Neural progenitor cell (in vitro differentiated cells): Measurements from ENCODE around the gene EHMT1. TPM values are rescaled to one million over a fixed set of nuclear protein-coding genes. Genes with fewer than 3 reads are reported as not detected.
A peak's percentile ranks its signal among the peaks of the same experiment; 100 is the strongest.

Experiments used
- DNase-seq: peaks from one replicate; pipeline ENCODE4 v3.0.0-alpha.2; 2016; ENCODE audit warnings: low spot score
- H2AFZ ChIP-seq: fragments of 200-600 bp; sonication (generic); replicated peaks from 2 replicates; pipeline ENCODE4 v1.6.1; 2016; ENCODE audit warnings: antibody characterized with exemption
- H3F3A ChIP-seq: fragments of 200-600 bp; sonication (generic); 2 replicates; pipeline ENCODE4 v1.6.1; 2016; ENCODE audit warnings: antibody characterized with exemption, low read depth
- H3K27ac ChIP-seq: fragments of 200-600 bp; sonication (generic); 2 replicates; pipeline ENCODE4 v1.5.1; 2016; ENCODE audit warnings: mild to moderate bottlenecking
- H3K27me3 ChIP-seq: fragments of 200-600 bp; sonication (generic); 2 replicates; pipeline ENCODE4 v1.6.1; 2016; ENCODE audit warnings: mild to moderate bottlenecking, moderate library complexity
- H3K36me3 ChIP-seq: fragments of 200-600 bp; sonication (generic); 2 replicates; pipeline ENCODE4 v1.5.1; 2016
- H3K4me1 ChIP-seq: fragments of 200-600 bp; sonication (generic); 2 replicates; pipeline ENCODE4 v1.6.1; 2016; ENCODE audit warnings: mixed run types
- H3K4me2 ChIP-seq: fragments of 200-600 bp; sonication (generic); 2 replicates; pipeline ENCODE4 v1.6.1; 2016
- H3K4me3 ChIP-seq: fragments of 200-600 bp; sonication (generic); 2 replicates; pipeline ENCODE4 v1.5.1; 2016
- H3K79me2 ChIP-seq: fragments of 200-600 bp; sonication (generic); 2 replicates; pipeline ENCODE4 v1.6.1; 2016; ENCODE audit warnings: low read depth
- H3K9ac ChIP-seq: fragments of 200-600 bp; sonication (generic); 2 replicates; pipeline ENCODE4 v1.6.1; 2016
- H3K9me3 ChIP-seq: fragments of 200-600 bp; sonication (generic); 2 replicates; pipeline ENCODE4 v1.5.1; 2016; ENCODE audit warnings: low read depth
- H4K20me1 ChIP-seq: fragments of 200-600 bp; sonication (generic); 2 replicates; pipeline ENCODE4 v1.6.1; 2016; ENCODE audit warnings: low read depth
- H3K27ac Mint-ChIP-seq: 3 replicates; pipeline ENCODE4 v1.8.0; 2021; ENCODE audit warnings: mixed read lengths
- H3K27me3 Mint-ChIP-seq: 2 replicates; pipeline ENCODE4 v1.8.0; 2022; ENCODE audit warnings: low read depth, mild to moderate bottlenecking, inconsistent platforms, moderate library complexity, mixed read lengths; ENCODE audit not compliant: insufficient read depth
- H3K36me3 Mint-ChIP-seq: 3 replicates; pipeline ENCODE4 v1.8.0; 2021; ENCODE audit warnings: mixed read lengths
- H3K4me1 Mint-ChIP-seq: 3 replicates; pipeline ENCODE4 v1.8.0; 2021; ENCODE audit warnings: mixed read lengths
- H3K4me3 Mint-ChIP-seq: 3 replicates; pipeline ENCODE4 v1.8.0; 2021; ENCODE audit warnings: mild to moderate bottlenecking, moderate library complexity, mixed read lengths
- H3K9me3 Mint-ChIP-seq: 3 replicates; pipeline ENCODE4 v1.8.0; 2020; ENCODE audit warnings: mixed read lengths
- EZH2 ChIP-seq: fragments of 200-600 bp; sonication (generic); IDR thresholded peaks from 2 replicates; pipeline ENCODE4 v1.6.1; 2017; ENCODE audit warnings: antibody characterized with exemption, mild to moderate bottlenecking, moderate library complexity
- EZH2phosphoT487 ChIP-seq: fragments of 200-600 bp; sonication (generic); IDR thresholded peaks from 2 replicates; pipeline ENCODE4 v1.6.1; 2017; ENCODE audit warnings: antibody characterized with exemption
- total RNA-seq: library from RNA; depleted of rRNA; stranded (reverse); fragments of >200 nt; gene quantifications from 2 replicates; pipeline ENCODE4 v1.2.3, GENCODE V29; 2015; ENCODE audit warnings: low replicate concordance
- TF ChIP-seq, protein P1 (sequence below): fragments of 200-600 bp; sonication (generic); IDR thresholded peaks from 2 replicates; pipeline ENCODE4 v1.5.1; 2017; ENCODE audit warnings: antibody characterized with exemption, mild to moderate bottlenecking

EHMT1 gene
- total RNA-seq, 1 donor from 2014 or later = 47.8 TPM

DNA sequence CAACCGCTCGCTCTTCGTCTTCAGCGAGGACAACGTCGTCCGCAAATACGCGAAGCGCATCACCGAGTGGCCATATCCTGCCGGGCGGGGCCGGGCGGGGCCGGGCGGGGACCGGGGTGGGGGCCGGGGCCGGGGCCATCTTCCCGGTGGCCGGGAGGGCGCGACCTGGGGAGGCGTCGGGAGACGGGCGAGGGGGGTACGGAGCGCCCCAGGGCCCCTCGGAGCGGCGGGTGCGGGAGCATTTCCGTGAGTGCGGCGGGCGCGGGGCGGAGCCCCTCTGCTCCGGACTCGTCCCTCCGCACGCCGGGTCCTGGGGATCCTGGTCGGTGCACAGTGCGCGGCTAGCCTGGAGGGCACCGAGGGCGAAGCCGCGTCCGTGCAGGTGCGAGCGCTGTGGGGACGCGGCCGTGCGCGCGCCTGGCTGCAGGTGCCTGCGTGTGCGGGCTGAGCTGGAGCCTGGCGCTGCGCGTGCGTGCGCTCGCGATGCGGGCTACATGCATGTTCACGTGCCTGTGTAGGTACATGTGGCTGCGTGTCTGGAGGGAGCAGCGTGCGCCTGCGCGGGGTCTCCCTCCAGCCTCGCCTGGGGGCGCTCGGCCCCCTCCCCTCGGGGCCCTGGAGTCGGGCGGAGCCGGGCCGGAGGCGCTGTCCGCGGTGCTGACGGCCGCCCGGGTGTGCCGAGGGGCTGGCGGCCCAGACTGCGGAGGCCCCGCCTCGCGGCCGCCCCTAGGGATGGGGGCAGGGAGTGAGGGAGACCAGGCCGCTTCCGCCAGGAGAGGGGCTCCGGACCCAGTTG, 259.5 kb downstream of the EHMT1 start:
- H3K9me3 ChIP-seq = no peaks in the 10 kb centered on the region

DNA sequence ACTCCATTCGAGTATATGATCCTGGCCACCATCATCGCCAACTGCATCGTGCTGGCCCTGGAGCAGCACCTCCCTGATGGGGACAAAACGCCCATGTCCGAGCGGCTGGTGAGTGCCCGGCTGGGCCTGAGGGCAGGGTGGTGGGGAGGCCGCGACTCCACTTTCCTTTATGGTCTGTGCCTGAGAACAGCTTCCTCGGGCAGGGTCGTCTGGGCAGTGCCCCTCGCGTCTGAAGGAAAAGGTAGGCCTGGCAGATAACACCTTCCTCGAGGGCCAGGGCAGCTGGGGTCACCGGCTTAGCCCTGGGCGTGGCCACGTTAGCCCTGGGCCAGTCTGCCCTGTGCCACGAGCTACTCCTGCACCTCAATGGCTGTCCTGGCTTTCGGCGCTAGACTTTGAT, 260.2 kb downstream of the EHMT1 start:
- Mint-ChIP-seq H3K4me1 (no peaks in the 10 kb centered on the region), H3K27ac (no peak overlapping the region), H3K9me3 (peaks cover 5% of the 10 kb centered on the region), H3K27me3 (peaks cover 23% of the 10 kb centered on the region), H3K4me3 (peak overlapping the region; percentile 64), H3K36me3 (no peaks in the 10 kb centered on the region)
- Histone ChIP-seq H3K4me2 (peak overlapping the region; percentile 86), H3K4me1 (peaks cover 4% of the 10 kb centered on the region), H4K20me1 (peaks cover 38% of the 10 kb centered on the region), H3K9me3 (no peaks in the 10 kb centered on the region), H3K9ac (no peak overlapping the region), H2AFZ (no peak overlapping the region), H3F3A (no peaks in the 10 kb centered on the region), H3K27me3 (peaks cover 37% of the 10 kb centered on the region), H3K4me3 (no peak overlapping the region), H3K27ac (no peak overlapping the region), H3K79me2 (no peaks in the 10 kb centered on the region), H3K36me3 (no peaks in the 10 kb centered on the region)
- no peak for DNase-seq
- TF ChIP-seq EZH2phosphoT487 = no peak
- TF ChIP-seq EZH2 = no peak
- TF ChIP-seq, protein P1, sequence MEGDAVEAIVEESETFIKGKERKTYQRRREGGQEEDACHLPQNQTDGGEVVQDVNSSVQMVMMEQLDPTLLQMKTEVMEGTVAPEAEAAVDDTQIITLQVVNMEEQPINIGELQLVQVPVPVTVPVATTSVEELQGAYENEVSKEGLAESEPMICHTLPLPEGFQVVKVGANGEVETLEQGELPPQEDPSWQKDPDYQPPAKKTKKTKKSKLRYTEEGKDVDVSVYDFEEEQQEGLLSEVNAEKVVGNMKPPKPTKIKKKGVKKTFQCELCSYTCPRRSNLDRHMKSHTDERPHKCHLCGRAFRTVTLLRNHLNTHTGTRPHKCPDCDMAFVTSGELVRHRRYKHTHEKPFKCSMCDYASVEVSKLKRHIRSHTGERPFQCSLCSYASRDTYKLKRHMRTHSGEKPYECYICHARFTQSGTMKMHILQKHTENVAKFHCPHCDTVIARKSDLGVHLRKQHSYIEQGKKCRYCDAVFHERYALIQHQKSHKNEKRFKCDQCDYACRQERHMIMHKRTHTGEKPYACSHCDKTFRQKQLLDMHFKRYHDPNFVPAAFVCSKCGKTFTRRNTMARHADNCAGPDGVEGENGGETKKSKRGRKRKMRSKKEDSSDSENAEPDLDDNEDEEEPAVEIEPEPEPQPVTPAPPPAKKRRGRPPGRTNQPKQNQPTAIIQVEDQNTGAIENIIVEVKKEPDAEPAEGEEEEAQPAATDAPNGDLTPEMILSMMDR = no peak

More for the DNA sequence above, 259.5 kb downstream of the EHMT1 start:
- Histone ChIP-seq H3K36me3 (no peaks in the 10 kb centered on the region), H3K27me3 (peaks cover 45% of the 10 kb centered on the region), H4K20me1 (peaks cover 38% of the 10 kb centered on the region), H3K27ac (no peak overlapping the region), H3K4me1 (peaks cover 4% of the 10 kb centered on the region), H2AFZ (no peak overlapping the region), H3K79me2 (no peaks in the 10 kb centered on the region), H3F3A (no peaks in the 10 kb centered on the region), H3K9ac (no peak overlapping the region), H3K4me3 (peak overlapping the region; percentile 44), H3K4me2 (peak overlapping the region; percentile 86)
- TF ChIP-seq, protein P1 = peak; percentile 46
- peak; percentile 54 for TF ChIP-seq EZH2
- TF ChIP-seq EZH2phosphoT487 = peak; percentile 55
- Mint-ChIP-seq H3K4me1 (no peaks in the 10 kb centered on the region), H3K36me3 (no peaks in the 10 kb centered on the region), H3K27me3 (peaks cover 26% of the 10 kb centered on the region), H3K27ac (no peak overlapping the region), H3K9me3 (peaks cover 5% of the 10 kb centered on the region), H3K4me3 (no peak overlapping the region)
- DNase-seq = peak; percentile 96

DNA sequence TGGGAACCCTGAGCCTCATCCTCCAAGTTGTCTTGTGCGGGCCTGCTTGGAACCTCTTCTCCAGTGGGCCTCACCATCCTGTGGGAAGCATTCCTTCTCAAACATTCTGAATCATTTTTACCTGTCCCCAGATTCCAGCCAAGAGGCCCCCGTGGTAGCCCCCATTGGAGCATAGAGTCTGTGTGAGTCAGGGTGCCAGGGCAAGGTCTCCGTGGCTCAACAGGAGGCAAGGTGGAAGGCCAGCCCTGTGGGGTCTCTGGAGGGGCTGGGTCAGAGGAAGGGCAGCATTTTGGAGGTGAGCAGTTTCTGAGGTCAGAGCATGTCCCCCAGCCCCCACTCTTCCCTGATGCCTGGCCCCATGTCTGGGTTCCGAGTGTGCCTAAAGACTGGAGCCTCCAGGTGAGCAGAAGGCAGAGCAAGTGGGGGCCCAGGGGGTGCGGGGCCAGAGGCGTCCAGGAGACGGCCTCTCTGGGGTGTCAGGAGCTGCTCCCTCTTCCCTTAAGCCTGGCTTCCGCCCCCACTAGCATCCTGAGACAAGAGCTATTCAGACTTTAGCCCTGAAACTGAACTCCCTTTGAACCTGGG, 260.9 kb downstream of the EHMT1 start:
- Histone ChIP-seq H3K27me3 (peaks cover 36% of the 10 kb centered on the region), H4K20me1 (peaks cover 38% of the 10 kb centered on the region), H3K27ac (no peak overlapping the region), H3K9ac (no peak overlapping the region), H3K4me1 (peaks cover 4% of the 10 kb centered on the region), H3K9me3 (no peaks in the 10 kb centered on the region), H3K36me3 (no peaks in the 10 kb centered on the region), H3F3A (no peaks in the 10 kb centered on the region), H3K4me3 (no peak overlapping the region), H2AFZ (no peak overlapping the region), H3K4me2 (no peak overlapping the region), H3K79me2 (no peaks in the 10 kb centered on the region)
- H3K27me3 Mint-ChIP-seq = peaks cover 23% of the 10 kb centered on the region
- H3K4me3 Mint-ChIP-seq = peak overlapping the region; percentile 64
- no peak for TF ChIP-seq EZH2
- no peak for TF ChIP-seq EZH2phosphoT487
- peaks cover 5% of the 10 kb centered on the region for H3K9me3 Mint-ChIP-seq
- no peak overlapping the region for H3K27ac Mint-ChIP-seq
- no peaks in the 10 kb centered on the region for H3K4me1 Mint-ChIP-seq
- no peak for DNase-seq
- no peaks in the 10 kb centered on the region for H3K36me3 Mint-ChIP-seq
